ENCODE measurements around the gene XPA. TPM values are rescaled to one million over a fixed set of nuclear protein-coding genes. Genes with fewer than 3 reads are reported as not detected.

XPA gene
- total RNA-seq, 1 donor from 2014 or later: 9.8 TPM

DNA sequence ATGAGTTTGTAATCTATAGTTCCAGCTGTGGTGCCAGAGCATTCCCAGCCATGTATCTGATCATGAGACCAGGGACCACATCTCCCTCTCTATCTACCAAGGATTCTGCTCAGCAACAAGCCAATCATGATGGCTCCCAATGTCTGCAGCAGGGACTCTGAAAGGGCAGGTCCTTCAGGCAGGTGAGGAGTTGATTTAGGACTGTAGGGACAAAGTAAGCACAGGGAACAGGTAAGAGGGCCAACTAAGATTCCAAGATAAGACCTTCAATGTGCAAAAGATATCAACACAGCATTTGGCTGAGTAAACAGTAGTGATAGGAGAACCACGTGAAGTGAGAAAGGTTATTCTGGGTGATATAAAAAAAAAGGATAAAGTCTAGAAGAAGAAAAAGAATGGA, 8.5 kb downstream of the XPA start:
- Mint-ChIP-seq H3K36me3 (ENCODE audit: low read depth, unreplicated experiment) (peaks cover 19% of the 10 kb centered on the region), H3K9me3 (ENCODE audit: unreplicated experiment) (no peaks in the 10 kb centered on the region), H3K4me3 (ENCODE audit: unreplicated experiment) (no peak overlapping the region), H3K27me3 (ENCODE audit: low read depth, unreplicated experiment) (no peaks in the 10 kb centered on the region), H3K27ac (ENCODE audit: unreplicated experiment) (no peak overlapping the region), H3K4me1 (ENCODE audit: low read depth, unreplicated experiment) (peaks cover 14% of the 10 kb centered on the region)
- Histone ChIP-seq H3K27me3 (ENCODE audit: insufficient read depth, low read length) (no peaks in the 10 kb centered on the region), H4K20me1 (ENCODE audit: insufficient read depth, low read length) (peaks cover 5% of the 10 kb centered on the region), H3K79me2 (ENCODE audit: insufficient read depth, low read length) (peaks cover 5% of the 10 kb centered on the region), H3K4me1 (ENCODE audit: insufficient read depth, low read length) (peaks cover 9% of the 10 kb centered on the region), H3K27ac (ENCODE audit: low read depth, low read length) (no peak overlapping the region), H2AFZ (ENCODE audit: low read depth, low read length) (no peak overlapping the region), H3K36me3 (ENCODE audit: insufficient read depth, low read length) (peaks cover 19% of the 10 kb centered on the region), H3K9me3 (ENCODE audit: insufficient read depth, low read depth, low read length) (no peaks in the 10 kb centered on the region), H3K4me3 (ENCODE audit: insufficient read depth, low read depth, low read length) (no peak overlapping the region), H3K4me2 (ENCODE audit: low read length) (no peak overlapping the region), H3K9ac (ENCODE audit: low read length) (no peak overlapping the region)
- FAIRE-seq: no peak
- DNase-seq (ENCODE audit: low read depth): no peak
- TF ChIP-seq EZH2 (IDR thresholded peaks at IDR 0.05; ENCODE audit: insufficient read depth, low read length): no peak
- TF ChIP-seq, protein P1, sequence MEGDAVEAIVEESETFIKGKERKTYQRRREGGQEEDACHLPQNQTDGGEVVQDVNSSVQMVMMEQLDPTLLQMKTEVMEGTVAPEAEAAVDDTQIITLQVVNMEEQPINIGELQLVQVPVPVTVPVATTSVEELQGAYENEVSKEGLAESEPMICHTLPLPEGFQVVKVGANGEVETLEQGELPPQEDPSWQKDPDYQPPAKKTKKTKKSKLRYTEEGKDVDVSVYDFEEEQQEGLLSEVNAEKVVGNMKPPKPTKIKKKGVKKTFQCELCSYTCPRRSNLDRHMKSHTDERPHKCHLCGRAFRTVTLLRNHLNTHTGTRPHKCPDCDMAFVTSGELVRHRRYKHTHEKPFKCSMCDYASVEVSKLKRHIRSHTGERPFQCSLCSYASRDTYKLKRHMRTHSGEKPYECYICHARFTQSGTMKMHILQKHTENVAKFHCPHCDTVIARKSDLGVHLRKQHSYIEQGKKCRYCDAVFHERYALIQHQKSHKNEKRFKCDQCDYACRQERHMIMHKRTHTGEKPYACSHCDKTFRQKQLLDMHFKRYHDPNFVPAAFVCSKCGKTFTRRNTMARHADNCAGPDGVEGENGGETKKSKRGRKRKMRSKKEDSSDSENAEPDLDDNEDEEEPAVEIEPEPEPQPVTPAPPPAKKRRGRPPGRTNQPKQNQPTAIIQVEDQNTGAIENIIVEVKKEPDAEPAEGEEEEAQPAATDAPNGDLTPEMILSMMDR (IDR thresholded peaks at IDR 0.05; ENCODE audit: insufficient read depth, low read depth, low read length): no peak

DNA sequence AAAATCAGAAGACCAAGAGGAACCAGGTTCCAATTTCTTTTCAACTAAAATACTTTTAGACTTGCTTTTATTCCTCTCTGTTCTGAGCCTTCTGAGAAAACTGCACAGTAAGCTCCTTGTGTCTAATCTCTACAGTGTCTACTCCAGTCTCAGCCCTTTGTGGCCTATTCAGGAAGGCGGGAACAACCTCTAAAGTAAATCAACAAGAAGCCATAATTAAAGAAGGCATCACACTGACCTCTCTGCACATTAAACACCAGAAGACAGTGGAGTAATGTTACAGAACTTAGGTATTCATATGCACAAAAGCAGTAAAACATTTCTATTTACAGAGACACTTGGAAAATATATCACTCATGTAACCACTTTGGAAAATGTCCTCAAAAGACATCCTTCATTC, 14.9 kb downstream of the XPA start:
- no peak overlapping the region for H3K27ac ChIP-seq (ENCODE audit: low read depth, low read length)
- no peaks in the 10 kb centered on the region for H3K4me1 Mint-ChIP-seq (ENCODE audit: low read depth, unreplicated experiment)
- TF ChIP-seq, protein P1 (IDR thresholded peaks at IDR 0.05; ENCODE audit: insufficient read depth, low read depth, low read length): no peak
- no peak for TF ChIP-seq EZH2 (IDR thresholded peaks at IDR 0.05; ENCODE audit: insufficient read depth, low read length)
- no peak overlapping the region for H3K4me3 ChIP-seq (ENCODE audit: insufficient read depth, low read depth, low read length)
- H3K9me3 Mint-ChIP-seq (ENCODE audit: unreplicated experiment): peaks cover 2% of the 10 kb centered on the region
- H3K27me3 Mint-ChIP-seq (ENCODE audit: low read depth, unreplicated experiment): no peaks in the 10 kb centered on the region
- H4K20me1 ChIP-seq (ENCODE audit: insufficient read depth, low read length): no peaks in the 10 kb centered on the region
- H3K9me3 ChIP-seq (ENCODE audit: insufficient read depth, low read depth, low read length): no peaks in the 10 kb centered on the region
- H3K4me3 Mint-ChIP-seq (ENCODE audit: unreplicated experiment): no peak overlapping the region
- H3K4me2 ChIP-seq (ENCODE audit: low read length): no peak overlapping the region
- H3K79me2 ChIP-seq (ENCODE audit: insufficient read depth, low read length): no peaks in the 10 kb centered on the region
- peaks cover 9% of the 10 kb centered on the region for H3K36me3 Mint-ChIP-seq (ENCODE audit: low read depth, unreplicated experiment)
- no peaks in the 10 kb centered on the region for H3K27me3 ChIP-seq (ENCODE audit: insufficient read depth, low read length)
- no peak for FAIRE-seq
- no peak overlapping the region for H3K27ac Mint-ChIP-seq (ENCODE audit: unreplicated experiment)
- peaks cover 24% of the 10 kb centered on the region for H3K36me3 ChIP-seq (ENCODE audit: insufficient read depth, low read length)
- H2AFZ ChIP-seq (ENCODE audit: low read depth, low read length): no peak overlapping the region
- no peaks in the 10 kb centered on the region for H3K4me1 ChIP-seq (ENCODE audit: insufficient read depth, low read length)
- H3K9ac ChIP-seq (ENCODE audit: low read length): no peak overlapping the region
- DNase-seq (ENCODE audit: low read depth): no peak

DNA sequence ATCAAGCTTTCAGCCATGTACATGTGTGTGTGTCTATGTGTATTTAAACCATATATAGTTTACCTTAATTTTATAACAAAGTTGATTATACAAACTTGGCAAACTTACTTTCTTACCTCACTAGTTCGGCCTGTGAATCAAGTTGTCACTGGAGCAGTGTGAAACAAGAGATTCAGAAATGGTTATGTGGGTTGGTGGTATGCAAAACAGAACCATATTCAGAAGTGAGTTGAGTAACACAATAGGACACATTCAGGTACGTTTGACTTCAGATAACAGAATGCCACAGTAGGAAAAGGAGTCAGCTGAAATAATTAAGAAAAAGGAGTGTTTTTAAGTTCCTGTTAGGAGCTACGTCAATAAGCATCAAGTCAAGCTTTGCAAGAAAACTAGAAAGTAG, 21.5 kb downstream of the XPA start:
- H3K36me3 ChIP-seq (ENCODE audit: insufficient read depth, low read length): peaks cover 53% of the 10 kb centered on the region
- no peaks in the 10 kb centered on the region for H3K79me2 ChIP-seq (ENCODE audit: insufficient read depth, low read length)
- H2AFZ ChIP-seq (ENCODE audit: low read depth, low read length): no peak overlapping the region
- H3K4me3 ChIP-seq (ENCODE audit: insufficient read depth, low read depth, low read length): no peak overlapping the region
- no peaks in the 10 kb centered on the region for H3K4me1 ChIP-seq (ENCODE audit: insufficient read depth, low read length)
- no peak overlapping the region for H3K4me3 Mint-ChIP-seq (ENCODE audit: unreplicated experiment)
- peaks cover 2% of the 10 kb centered on the region for H3K36me3 Mint-ChIP-seq (ENCODE audit: low read depth, unreplicated experiment)
- H3K4me1 Mint-ChIP-seq (ENCODE audit: low read depth, unreplicated experiment): no peaks in the 10 kb centered on the region
- H3K27ac Mint-ChIP-seq (ENCODE audit: unreplicated experiment): no peak overlapping the region
- H3K27me3 Mint-ChIP-seq (ENCODE audit: low read depth, unreplicated experiment): no peaks in the 10 kb centered on the region
- H3K27me3 ChIP-seq (ENCODE audit: insufficient read depth, low read length): no peaks in the 10 kb centered on the region
- no peaks in the 10 kb centered on the region for H3K9me3 ChIP-seq (ENCODE audit: insufficient read depth, low read depth, low read length)
- DNase-seq (ENCODE audit: low read depth): no peak
- TF ChIP-seq, protein P1 (IDR thresholded peaks at IDR 0.05; ENCODE audit: insufficient read depth, low read depth, low read length): no peak
- no peak for TF ChIP-seq EZH2 (IDR thresholded peaks at IDR 0.05; ENCODE audit: insufficient read depth, low read length)
- no peak overlapping the region for H3K9ac ChIP-seq (ENCODE audit: low read length)
- no peak overlapping the region for H3K4me2 ChIP-seq (ENCODE audit: low read length)
- FAIRE-seq: no peak
- peaks cover 4% of the 10 kb centered on the region for H4K20me1 ChIP-seq (ENCODE audit: insufficient read depth, low read length)
- no peaks in the 10 kb centered on the region for H3K9me3 Mint-ChIP-seq (ENCODE audit: unreplicated experiment)
- no peak overlapping the region for H3K27ac ChIP-seq (ENCODE audit: low read depth, low read length)

Data from astrocyte (in vitro differentiated cells and primary cell).